LoVo (cell line): ENCODE data around the gene ARHGAP31.
"Not testable (repeated sequence)": the region's sequence is repeated elsewhere in the genome, so short reads cannot be mapped to it uniquely, and the experiment has no call there.

Source experiments
- DNase-seq: peaks from one replicate; pipeline ENCODE4 v3.0.0-alpha.2; 2016; ENCODE audit warnings: low spot score

Gene ARHGAP31

GRCh38 chr3:119352034-119352609, 57.9 kb downstream of the ARHGAP31 start:
- DNase-seq = no peak

DNA sequence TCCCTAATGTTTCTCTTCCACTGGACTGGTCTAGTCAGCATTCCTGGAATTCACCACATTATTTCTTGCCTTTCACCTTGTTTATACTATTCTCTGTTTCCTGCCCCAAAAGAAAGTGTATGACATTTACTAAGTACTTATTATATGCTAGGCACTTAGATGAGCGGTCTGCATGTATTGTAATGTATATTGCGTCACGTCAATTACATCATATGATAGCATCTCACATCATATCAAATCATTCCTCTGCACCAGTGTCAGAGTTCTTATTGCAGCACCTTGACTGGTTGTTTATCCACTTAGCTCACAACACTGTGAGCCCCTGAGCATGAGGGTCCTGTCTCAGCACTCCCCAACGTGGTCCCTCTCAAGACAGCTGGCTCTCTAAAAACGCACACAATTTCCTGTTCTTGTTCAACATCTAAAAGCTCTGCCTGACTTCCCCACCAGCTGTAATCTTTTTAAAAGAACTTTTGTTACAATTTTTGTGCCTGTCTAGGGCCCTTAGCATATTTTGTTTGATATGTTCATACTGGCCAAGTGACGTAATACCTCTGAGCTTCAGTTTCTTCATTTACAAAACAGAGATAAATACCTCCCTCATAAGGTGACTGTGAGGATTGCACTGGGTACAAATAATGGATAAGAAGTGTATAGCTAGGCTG, 58.8 kb downstream of the ARHGAP31 start:
- no peak for DNase-seq

DNA sequence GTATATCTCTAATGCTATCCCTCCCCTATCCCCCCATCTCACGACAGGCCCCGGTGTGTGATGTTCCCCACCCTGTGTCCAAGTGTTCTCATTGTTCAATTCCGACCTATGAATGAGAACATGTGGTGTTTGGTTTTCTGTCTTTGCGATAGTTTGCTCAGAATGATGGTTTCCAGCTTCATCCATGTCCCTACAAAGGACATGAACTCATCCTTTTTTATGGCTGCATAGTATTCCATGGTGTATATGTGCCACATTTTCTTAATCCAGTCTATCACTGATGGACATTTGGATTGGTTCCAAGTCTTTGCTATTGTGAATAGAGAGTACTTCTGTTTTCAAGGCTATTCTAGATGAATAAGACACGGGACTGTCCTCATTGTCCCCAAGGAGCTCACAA, 61.4 kb downstream of the ARHGAP31 start:
- DNase-seq = not testable (repeated sequence)

GRCh38 chr3:119356646-119357045, 62.5 kb downstream of the ARHGAP31 start:
- no peak for DNase-seq

- DNase-seq = peak; percentile 15
These were observed 63.0 kb downstream of the ARHGAP31 start for GRCh38 chr3:119357190-119357589.

- DNase-seq = no peak
These were observed 65.5 kb downstream of the ARHGAP31 start for GRCh38 chr3:119359476-119360326.

DNA sequence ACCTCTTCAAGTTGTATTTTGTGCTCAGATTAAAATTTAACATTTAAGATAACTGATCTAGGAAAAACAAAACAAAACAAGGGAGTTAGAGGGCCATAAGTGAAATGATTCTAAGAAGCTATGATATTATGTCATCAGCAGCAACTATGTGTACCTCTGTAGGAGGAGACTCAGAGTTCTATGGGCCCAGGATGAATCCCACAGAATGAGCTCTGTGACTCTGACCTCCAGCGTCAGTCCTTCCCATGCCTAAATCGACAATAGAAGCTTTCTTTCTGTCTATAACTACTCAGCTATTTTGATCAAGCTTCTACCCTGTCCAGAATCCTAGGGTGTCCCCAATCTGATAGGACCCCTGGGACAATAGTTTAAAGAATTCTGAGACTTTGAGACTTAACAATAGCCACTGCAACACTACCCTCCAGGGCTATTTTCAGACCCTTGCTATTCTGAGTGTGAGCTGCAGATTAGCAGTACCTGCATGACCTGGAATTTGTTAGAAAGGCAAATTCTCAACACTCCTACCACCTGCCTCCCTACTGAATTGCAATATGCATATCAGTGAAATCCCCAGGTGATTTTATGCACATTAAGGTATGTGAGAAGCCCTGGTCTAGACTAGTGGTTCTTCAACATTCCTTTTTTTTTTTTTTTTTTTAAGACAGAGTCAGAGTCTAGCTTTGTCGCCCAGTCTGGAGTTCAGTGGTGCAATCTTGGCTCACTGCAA, 66.7 kb downstream of the ARHGAP31 start:
- no peak for DNase-seq

DNA sequence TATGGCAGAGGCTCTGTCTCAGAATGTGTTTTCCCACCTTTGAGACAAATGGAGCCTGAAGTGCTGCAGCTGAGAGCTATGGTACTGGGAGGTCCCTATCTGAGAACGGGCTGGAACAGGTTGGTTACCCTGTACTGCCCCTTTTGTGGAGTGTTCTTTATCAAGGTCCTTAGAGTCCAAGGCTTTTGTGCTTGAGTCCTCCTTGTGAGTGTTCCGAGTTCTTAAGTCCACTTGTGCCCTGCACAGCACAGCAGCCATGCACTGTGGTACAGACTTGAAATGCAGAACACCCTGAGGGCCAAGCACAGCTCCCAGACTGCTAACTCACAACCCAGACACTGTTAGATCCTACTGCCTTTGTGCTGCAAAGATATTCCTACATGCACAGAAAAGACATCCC, 67.8 kb downstream of the ARHGAP31 start:
- DNase-seq = no peak

GRCh38 chr3:119362940-119363725, 69.0 kb downstream of the ARHGAP31 start:
- DNase-seq = no peak

DNA sequence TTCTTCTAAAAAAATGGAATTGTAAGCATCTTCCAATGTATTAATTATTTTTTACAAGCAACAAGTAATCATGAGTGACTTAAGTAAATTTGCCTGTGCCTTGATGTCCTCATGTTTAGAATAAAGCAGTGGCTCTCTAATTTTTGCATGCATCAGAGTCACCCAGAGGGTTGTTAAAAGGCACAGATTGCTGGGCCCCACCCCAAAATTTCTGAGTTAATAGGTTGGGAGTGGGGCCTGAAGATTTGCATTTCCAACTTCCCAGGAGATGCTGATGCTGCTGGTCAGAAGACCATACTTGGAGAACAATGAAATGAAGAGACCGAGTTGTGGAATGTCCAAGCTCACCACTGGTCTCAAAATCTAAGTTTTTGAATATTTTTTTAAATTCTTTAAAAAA, 70.2 kb downstream of the ARHGAP31 start:
- DNase-seq = no peak

DNA sequence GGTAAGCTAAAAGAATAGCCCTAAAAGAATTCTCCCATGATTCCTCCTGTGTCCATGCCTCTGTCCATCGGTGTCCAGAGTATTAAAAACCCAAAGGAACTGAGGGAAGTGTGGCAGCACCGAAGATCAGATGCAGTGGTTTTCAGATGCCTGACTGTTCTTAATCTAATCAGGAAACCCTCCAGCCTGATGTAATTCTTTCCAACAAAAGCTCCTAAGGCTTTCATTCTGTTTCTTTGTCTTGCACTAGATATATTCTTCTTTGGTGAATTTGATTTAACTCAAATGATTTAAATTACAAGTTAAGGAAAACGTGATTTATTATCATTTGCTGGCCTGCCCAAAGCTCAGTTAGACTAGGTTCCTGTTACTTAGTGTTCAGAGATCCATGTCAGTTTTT, 71.2 kb downstream of the ARHGAP31 start:
- DNase-seq = no peak

GRCh38 chr3:119367000-119367399, 72.8 kb downstream of the ARHGAP31 start:
- no peak for DNase-seq

DNA sequence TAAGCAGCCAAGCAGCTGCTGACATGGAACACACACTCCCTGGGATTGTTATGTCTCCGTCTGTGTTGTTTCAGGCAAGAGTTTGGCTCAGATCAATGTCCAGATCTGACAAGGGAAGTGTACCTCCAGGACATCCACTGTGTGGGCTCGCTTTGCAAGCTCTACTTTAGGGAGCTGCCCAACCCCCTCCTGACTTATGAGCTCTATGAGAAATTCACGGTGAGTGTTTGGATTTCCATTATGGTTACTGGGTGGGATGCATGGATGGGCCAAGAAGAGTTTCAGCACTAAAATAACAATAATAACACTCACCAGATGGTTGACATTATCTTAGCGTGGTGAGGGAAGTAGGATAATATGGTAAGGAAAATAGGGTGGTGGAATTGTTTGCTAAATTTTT, 74.1 kb downstream of the ARHGAP31 start:
- no peak for DNase-seq

DNA sequence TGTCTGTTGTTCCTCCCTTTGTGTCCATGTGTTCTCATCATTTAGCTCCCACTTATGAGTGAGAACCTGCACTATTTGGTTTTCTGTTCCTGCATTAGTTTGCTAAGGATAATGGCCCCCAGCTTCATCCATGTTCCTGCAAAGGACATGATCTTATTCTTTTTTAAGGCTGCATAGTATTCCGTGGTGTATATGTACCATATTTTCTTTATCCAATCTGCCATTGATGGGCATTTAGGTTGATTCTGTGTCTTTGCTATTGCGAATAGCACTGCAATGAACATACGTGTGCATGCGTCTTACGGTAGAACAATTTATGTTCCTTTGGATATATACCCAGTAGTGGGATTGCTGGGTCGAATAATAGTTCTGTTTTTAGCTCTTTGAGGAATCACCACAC, 77.6 kb downstream of the ARHGAP31 start:
- DNase-seq = not testable (repeated sequence)

GRCh38 chr3:119375106-119375505, 80.9 kb downstream of the ARHGAP31 start:
- DNase-seq = no peak

- no peak for DNase-seq
These were observed 81.3 kb downstream of the ARHGAP31 start for GRCh38 chr3:119375510-119375909.

DNA sequence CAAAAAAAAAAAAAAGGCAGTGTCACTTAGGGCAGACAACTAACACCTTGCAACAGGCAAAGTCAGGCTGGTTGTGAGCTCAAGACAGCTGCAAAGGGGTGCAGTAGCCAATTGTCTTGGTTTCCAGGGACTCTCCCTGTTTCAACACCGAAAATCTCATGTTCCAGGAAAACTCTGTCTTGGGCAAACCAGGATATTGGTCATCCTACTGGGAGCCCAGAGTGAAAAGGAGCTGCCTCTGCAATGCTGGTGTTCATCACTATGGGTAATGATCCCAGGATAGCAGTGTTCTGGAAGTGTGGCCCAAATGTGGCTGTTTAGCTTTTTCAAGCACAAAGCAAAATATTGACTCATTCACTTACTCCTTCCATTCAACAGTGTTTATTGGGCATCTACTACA, 82.6 kb downstream of the ARHGAP31 start:
- DNase-seq = no peak

DNA sequence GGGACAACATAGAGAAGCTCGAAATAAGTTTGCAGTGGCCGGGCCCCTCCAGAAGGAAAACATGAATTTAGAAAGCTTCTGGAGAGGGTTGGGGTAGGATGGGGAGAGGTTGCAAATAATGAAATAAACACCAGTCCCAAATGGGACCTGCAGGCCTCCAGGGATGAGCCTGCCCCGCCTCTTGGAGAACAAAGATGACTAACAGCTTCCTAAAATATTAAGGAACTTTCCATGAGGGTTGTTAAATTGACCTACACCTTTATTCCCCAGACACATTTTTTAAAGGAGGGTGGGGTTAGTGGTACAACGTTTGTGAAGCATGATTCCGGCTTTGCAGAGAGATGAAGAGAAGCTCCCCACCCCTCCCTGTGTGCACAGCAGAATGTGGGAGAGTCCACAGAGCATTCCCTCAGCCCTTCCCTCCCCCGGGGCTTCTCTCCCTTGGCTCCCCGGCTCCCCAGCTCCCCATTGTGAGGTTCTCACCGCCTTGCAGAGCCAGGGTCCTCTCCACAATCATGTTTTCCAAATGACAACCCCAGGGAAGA, 84.1 kb downstream of the ARHGAP31 start:
- DNase-seq = no peak

DNA sequence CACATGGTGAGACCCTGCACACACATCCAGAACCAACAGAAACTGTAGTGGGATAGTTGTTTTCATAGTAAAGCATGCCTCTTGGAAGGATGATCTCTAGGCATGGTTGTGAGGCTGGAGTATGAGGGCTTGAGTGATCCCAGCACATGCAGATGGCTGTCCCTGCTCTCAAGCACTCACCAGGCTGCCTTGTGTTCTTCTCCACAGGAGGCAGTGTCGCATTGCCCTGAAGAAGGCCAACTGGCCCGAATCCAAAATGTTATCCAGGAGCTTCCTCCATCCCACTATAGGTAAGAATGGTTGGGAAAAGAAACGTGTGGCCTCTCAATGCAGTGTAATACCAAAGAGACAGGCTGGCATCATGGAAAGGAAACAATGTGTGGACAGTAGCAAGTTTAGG, 86.5 kb downstream of the ARHGAP31 start:
- DNase-seq = no peak

- DNase-seq = no peak
These were observed 88.0 kb downstream of the ARHGAP31 start for GRCh38 chr3:119382134-119382533.

DNA sequence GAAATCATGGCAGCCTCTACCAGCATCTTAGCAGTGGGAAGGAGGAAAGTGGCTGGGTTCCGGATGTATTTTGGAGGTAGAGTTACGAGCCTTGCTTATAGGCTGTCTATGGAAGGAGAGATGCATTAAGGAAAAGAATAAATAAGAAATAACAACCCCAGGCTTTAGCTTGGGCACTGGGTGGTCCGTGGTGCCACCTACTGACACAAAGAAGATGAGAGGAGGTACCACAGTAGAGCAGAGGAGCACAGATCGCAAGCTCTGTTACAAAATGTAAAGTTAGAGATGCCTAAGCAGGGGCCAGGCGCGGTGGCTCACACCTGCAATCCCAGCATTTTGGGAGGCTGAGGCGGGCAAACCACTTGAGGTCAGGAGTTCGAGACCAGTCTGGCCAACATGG, 94.4 kb downstream of the ARHGAP31 start:
- DNase-seq = no peak
